Esophagus (tissue), 2 donors: ENCODE results near the gene PCDHGB3. TPM values are rescaled to one million over a fixed set of nuclear protein-coding genes. Genes with fewer than 3 reads are reported as not detected.
A peak's percentile ranks its signal among the peaks of the same experiment; 100 is the strongest.
"Not testable (repeated sequence)": the region's sequence is repeated elsewhere in the genome, so short reads cannot be mapped to it uniquely, and the experiment has no call there.

Source experiments
- H3K27ac ChIP-seq, 2 donors: one replicate each; pipeline ENCODE4 v1.5.1; 2013; ENCODE audit warnings: low read depth in 2 of 2, mild to moderate bottlenecking in 2 of 2, inconsistent platforms in 1 of 2, low read length in 1 of 2, moderate library complexity in 1 of 2
- H3K27me3 ChIP-seq, 2 donors: one replicate each; pipeline ENCODE4 v1.6.1; 2013; ENCODE audit warnings: low read length in 2 of 2, control low read depth in 1 of 2, mild to moderate bottlenecking in 1 of 2; ENCODE audit not compliant: insufficient read depth in 2 of 2, control insufficient read depth in 1 of 2
- H3K36me3 ChIP-seq, 2 donors: one replicate each; pipeline ENCODE4 v1.6.1; 2013; ENCODE audit warnings: low read length in 1 of 2; ENCODE audit not compliant: control insufficient read depth in 2 of 2, insufficient read depth in 2 of 2
- H3K4me1 ChIP-seq, 2 donors: one replicate each; pipeline ENCODE4 v1.6.1; 2013; ENCODE audit warnings: low read length in 1 of 2; ENCODE audit not compliant: control insufficient read depth in 2 of 2, insufficient read depth in 2 of 2
- H3K4me3 ChIP-seq, 2 donors: one replicate each; pipeline ENCODE4 v1.5.1; 2013; ENCODE audit warnings: low read length in 2 of 2, mild to moderate bottlenecking in 2 of 2, low read depth in 1 of 2, moderate library complexity in 1 of 2
- H3K9me3 ChIP-seq, 2 donors: one replicate each; pipeline ENCODE4 v1.6.1; 2013; ENCODE audit warnings: mild to moderate bottlenecking in 2 of 2, low read depth in 1 of 2, low read length in 1 of 2, moderate library complexity in 1 of 2; ENCODE audit not compliant: control insufficient read depth in 2 of 2, insufficient read depth in 1 of 2
- WGBS, 2 donors: extraction: QIAGEN DNeasy Blood & Tissue Kit; methylation state at CpG; one replicate each; pipeline ENCODE4 v1.1.7; 2013; 5-methylcytosine and 5-hydroxymethylcytosine counted together
- polyA plus RNA-seq, 2 donors: library from polyadenylated mRNA; stranded (reverse); fragments of 200-250 nt; gene quantifications; one replicate each; pipeline ENCODE4 v1.2.3, GENCODE V29; 2013
- donor health status: healthy with polysubstance abuse.
- donor health status: Bipolar disorder and iron deficiency.

Gene PCDHGB3
- polyA plus RNA-seq, result under 1 TPM; 0.13 to 0.37 TPM

DNA sequence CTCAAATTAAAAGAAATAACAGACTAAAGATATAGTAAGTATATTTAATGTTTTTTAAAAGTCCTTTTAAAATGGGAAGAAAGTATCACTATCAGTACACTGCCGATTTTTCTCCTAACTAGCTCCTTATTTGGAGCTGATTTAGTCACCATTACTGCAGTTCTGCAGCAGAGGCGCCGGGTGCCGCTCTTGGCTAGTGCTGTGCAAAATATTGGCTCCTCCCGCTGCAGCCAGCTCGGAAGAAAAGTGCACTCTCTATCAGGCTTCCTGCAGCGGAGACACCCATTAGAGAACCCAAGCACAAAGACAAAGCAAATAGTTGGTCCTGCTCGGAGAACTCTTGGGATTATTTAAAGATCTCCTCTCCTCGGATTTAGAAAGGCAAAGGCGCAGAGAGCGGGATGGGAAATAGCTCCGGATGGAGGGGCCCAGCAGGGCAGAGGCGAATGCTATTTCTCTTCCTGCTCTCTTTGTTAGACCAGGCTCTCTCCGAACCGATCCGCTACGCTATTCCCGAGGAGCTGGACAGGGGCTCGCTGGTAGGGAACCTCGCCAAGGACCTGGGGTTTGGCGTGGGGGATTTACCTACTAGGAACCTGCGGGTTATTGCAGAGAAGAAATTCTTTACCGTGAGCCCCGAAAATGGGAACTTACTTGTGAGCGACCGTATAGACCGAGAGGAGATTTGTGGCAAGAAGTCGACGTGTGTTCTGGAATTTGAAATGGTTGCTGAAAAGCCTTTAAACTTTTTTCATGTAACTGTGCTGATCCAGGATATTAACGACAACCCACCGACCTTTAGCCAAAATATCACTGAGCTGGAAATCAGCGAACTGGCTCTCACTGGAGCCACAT lies at the start of gene PCDHGB3:
PCDHGB3 (plus strand) TSS at position 249 of the 855 bp plus-strand sequence; CDS start at position 402, 153 bp downstream.
- peaks cover 0 to 8% of the 10 kb centered on the region in 2 donors for H3K27me3 ChIP-seq
- no peaks in the 10 kb centered on the region for H3K36me3 ChIP-seq
- no peak within 1 kb of the TSS for H3K27ac ChIP-seq
- WGBS, 2 donors, result 22% methylated on average over 32 of the region's 32 CpGs
- H3K4me1 ChIP-seq, result peaks cover 3% of the 10 kb centered on the region in 2 donors
- peaks cover 42 to 56% of the 10 kb centered on the region in 2 donors for H3K9me3 ChIP-seq
- H3K4me3 ChIP-seq, result peak within 1 kb of the TSS; percentile 11 to 16

DNA sequence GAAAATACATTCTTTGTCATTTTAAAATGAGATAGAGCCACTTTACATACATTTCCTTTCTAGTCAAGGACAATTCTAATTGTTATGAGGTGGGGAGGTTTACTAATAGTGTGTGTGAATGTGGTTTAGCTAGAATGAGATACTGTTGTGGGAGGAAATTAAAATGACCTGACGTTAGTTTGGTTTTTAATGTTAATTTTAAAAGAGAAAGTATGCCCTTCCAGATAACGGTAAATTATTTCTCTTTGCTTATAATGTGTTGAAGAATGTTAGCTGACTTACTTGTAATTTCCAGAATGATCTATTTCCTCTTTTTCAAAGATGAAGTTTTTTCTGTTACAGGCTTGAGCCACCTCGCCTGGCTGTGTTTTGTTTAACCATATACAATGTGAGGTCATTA lies 47.8 kb upstream of the PCDHGB3 start:
- no peak overlapping the region for H3K4me3 ChIP-seq
- H3K27ac ChIP-seq, result no peak overlapping the region
- H3K4me1 ChIP-seq, result peaks cover 0 to 2% of the 10 kb centered on the region in 2 donors
- H3K9me3 ChIP-seq, result peaks cover 10 to 21% of the 10 kb centered on the region in 2 donors
- peaks cover 4 to 5% of the 10 kb centered on the region in 2 donors for H3K36me3 ChIP-seq
- 85% methylated on average over 3 of the region's 3 CpGs for WGBS, 2 donors
- H3K27me3 ChIP-seq, result no peaks in the 10 kb centered on the region

DNA sequence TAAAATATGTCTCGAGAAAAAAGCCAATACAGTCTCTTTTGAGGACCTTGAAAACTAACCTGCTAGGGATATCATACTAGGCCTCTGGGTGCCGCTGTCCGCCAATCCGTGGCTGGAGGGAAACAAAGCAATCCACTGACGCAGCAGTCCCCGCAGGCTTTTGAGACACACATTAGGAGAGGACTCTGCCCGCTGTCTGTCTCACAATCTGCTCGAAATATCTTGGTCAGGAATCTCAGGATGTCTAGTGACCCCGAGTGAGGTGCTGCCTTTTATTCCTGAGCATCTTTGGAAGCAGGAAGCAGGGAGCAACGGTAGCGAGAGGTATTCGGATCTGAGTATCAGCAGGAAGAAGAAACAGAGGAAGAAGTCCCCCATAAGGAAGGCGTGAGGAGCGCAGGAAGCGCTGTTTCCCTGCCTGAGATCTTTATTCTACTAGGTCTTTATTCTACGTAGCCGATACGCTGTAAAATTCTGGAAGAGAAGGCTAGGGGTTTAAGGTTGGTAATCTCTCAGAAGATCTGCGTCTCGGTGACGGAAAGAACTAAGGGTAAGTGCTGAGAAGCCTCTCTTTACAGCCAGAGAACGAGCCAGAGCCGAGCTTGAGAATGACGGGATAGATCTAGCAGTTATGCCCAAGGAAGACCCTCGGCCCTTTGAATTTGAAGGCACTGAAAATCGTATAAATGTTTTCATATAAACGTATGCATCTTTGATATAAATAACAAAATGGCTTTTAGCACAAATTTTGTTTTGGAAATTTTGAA lies 43.8 kb upstream of the PCDHGB3 start:
- Histone ChIP-seq H3K36me3 (no peaks in the 10 kb centered on the region), H3K27me3 (no peaks in the 10 kb centered on the region), H3K9me3 (peaks cover 5 to 26% of the 10 kb centered on the region in 2 donors), H3K4me3 (peak overlapping the region; percentile 35 to 44), H3K27ac (no peak overlapping the region), H3K4me1 (no peaks in the 10 kb centered on the region)
- WGBS, 2 donors, result 16% methylated on average over 27 of the region's 27 CpGs

DNA sequence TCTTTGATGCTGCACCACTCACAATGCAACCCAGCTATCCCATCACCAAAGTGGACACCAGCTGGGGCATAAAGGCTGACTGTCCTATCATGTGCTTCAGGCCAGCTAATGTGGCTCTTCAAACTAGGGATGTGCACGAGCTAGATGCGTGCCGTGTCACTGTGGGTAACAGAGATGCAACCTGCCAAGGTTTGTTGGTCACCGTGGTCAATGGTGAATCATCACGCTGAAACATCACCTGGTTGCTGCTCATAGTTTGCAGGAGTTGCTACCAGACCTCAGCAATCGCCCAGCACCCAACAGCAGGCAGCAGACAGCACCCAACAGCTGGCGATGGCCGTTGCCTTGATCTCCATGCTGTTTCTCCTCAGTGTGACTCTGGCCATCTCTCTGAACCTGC lies 41.8 kb upstream of the PCDHGB3 start:
- no peak overlapping the region for H3K4me3 ChIP-seq
- WGBS, 2 donors, result 68 to 85% methylated on average over 8 of the region's 8 CpGs
- no peaks in the 10 kb centered on the region for H3K4me1 ChIP-seq
- no peak overlapping the region for H3K27ac ChIP-seq
- H3K9me3 ChIP-seq, result peaks cover 12 to 36% of the 10 kb centered on the region in 2 donors
- H3K27me3 ChIP-seq, result peaks cover 0 to 4% of the 10 kb centered on the region in 2 donors
- H3K36me3 ChIP-seq, result no peaks in the 10 kb centered on the region

DNA sequence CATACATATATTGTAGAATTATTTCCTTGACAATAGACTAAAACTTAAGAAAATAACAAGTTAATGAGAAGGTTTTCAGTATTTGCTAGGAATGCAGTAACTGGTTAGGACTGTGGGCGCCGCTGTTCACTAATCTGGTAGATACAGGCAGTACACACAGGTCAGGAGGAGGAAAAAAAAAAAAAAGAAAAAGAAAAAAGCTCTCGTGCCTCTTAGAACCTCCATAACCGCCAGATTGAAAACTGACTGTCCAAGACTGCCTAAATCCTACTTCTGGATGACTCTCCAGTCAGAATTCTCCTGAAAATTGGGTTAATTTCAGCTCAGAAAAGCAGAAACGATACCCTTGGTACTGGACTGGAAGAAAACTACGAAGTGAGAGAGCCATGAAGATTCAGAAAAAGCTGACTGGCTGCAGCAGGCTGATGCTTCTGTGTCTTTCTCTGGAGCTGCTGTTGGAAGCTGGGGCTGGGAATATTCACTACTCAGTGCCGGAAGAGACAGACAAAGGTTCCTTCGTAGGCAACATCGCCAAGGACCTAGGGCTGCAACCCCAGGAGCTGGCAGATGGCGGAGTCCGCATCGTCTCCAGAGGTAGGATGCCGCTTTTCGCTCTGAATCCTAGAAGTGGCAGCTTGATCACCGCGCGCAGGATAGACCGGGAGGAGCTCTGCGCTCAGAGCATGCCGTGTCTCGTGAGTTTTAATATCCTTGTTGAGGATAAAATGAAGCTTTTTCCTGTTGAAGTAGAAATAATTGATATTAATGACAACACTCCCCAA lies 39.6 kb upstream of the PCDHGB3 start, which contains the start of gene PCDHGA1:
PCDHGA1 (plus strand) TSS at position 216 of the 782 bp plus-strand sequence.
- Histone ChIP-seq H3K4me1 (no peaks in the 10 kb centered on the region), H3K9me3 (peaks cover 15 to 36% of the 10 kb centered on the region in 2 donors)
- WGBS, 2 donors, result 22 to 23% methylated on average over 21 of the region's 21 CpGs

DNA sequence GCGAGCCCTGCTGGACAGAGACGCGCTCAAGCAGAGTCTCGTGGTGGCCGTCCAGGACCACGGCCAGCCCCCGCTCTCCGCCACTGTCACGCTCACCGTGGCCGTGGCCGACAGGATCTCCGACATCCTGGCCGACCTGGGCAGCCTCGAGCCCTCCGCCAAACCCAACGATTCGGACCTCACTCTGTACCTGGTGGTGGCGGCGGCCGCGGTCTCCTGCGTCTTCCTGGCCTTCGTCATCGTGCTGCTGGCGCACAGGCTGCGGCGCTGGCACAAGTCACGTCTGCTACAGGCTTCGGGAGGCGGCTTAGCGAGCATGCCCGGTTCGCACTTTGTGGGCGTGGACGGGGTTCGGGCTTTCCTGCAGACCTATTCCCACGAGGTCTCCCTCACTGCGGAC lies 37.5 kb upstream of the PCDHGB3 start:
- H3K36me3 ChIP-seq, H3K4me3 ChIP-seq, H3K4me1 ChIP-seq, H3K27ac ChIP-seq, H3K27me3 ChIP-seq: not testable (repeated sequence)
- 44 to 53% methylated on average over 33 to 39 of the region's 39 CpGs for WGBS, 2 donors
- peaks cover 15 to 30% of the 10 kb centered on the region in 2 donors for H3K9me3 ChIP-seq

More for the DNA sequence above, 39.6 kb upstream of the PCDHGB3 start, which contains the start of gene PCDHGA1:
- no peak within 1 kb of the TSS for H3K27ac ChIP-seq
- no peaks in the 10 kb centered on the region for H3K36me3 ChIP-seq
- H3K27me3 ChIP-seq, result peaks cover 0 to 4% of the 10 kb centered on the region in 2 donors
- peak within 1 kb of the TSS in 1 of 2 donors; percentile 18 for H3K4me3 ChIP-seq

DNA sequence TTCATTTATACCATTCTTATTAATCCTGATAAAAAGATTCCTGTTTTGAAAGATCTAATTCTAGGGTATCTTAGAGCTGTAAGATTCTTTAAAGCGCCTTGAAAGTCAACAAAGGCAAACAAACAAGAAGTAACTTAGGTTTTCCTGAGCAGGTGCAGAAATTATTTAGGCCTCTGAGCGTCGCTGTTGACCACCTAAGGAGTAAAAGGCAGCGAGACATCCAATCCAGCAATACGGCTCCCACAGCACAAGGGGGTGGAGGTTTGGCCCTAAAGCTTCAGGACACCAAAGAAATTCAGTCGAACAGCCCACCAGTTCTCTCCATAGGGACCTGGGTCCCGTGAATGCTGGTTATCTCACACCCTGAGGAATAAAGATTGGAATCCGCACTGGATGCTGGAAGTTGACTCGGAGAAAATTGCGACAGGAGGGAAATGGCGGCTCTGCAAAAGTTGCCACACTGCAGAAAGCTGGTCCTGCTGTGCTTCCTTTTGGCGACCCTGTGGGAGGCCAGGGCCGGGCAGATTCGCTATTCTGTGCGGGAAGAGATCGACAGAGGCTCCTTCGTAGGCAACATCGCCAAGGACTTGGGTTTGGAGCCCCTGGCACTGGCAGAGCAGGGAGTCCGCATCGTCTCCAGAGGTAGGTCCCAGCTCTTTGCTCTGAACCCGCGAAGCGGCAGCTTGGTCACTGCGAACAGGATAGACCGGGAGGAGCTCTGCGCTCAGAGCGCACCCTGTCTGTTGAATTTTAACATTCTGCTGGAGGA lies 31.3 kb upstream of the PCDHGB3 start, which contains the start of gene PCDHGA2:
PCDHGA2 (plus strand) TSS at position 223 of the 769 bp plus-strand sequence.
- peak within 1 kb of the TSS; percentile 14 to 20 for H3K4me3 ChIP-seq
- 15 to 17% methylated on average over 27 of the region's 27 CpGs for WGBS, 2 donors
- no peak within 1 kb of the TSS for H3K27ac ChIP-seq
- peaks cover 15 to 29% of the 10 kb centered on the region in 2 donors for H3K9me3 ChIP-seq
- no peaks in the 10 kb centered on the region for H3K4me1 ChIP-seq
- H3K27me3 ChIP-seq, result peaks cover 0 to 11% of the 10 kb centered on the region in 2 donors
- no peaks in the 10 kb centered on the region for H3K36me3 ChIP-seq

DNA sequence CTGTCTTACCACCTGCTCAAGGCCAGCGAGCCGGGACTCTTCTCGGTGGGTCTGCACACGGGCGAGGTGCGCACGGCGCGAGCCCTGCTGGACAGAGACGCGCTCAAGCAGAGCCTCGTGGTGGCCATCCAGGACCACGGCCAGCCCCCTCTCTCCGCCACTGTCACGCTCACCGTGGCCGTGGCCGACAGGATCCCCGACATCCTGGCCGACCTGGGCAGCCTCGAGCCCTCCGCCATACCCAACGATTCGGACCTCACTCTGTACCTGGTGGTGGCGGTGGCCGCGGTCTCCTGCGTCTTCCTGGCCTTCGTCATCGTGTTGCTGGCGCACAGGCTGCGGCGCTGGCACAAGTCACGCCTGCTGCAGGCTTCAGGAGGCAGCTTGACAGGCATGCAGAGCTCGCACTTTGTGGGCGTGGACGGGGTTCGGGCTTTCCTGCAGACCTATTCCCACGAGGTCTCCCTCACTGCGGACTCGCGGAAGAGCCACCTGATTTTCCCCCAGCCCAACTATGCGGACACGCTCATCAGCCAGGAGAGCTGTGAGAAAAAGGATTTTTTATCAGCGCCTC lies 29.2 kb upstream of the PCDHGB3 start:
- H3K27me3 ChIP-seq, result peaks cover 0 to 13% of the 10 kb centered on the region in 2 donors
- WGBS, 2 donors, result 60 to 63% methylated on average over 38 to 45 of the region's 45 CpGs
- H3K4me3 ChIP-seq, H3K4me1 ChIP-seq, H3K36me3 ChIP-seq, H3K27ac ChIP-seq: not testable (repeated sequence)
- peaks cover 22 to 41% of the 10 kb centered on the region in 2 donors for H3K9me3 ChIP-seq
